GM12892 (cell line): ENCODE results near the gene HMCN1.

Experiments used
- POLR2A ChIP-seq: IDR thresholded peaks from 2 replicates; pipeline ENCODE4 v1.6.1; 2011; ENCODE audit warnings: low read depth, low read length, control low read depth
- TAF1 ChIP-seq: IDR thresholded peaks from 2 replicates; pipeline ENCODE4 v1.6.1; 2011; ENCODE audit warnings: low read depth, mild to moderate bottlenecking, control low read depth, low read length, borderline replicate concordance

DNA sequence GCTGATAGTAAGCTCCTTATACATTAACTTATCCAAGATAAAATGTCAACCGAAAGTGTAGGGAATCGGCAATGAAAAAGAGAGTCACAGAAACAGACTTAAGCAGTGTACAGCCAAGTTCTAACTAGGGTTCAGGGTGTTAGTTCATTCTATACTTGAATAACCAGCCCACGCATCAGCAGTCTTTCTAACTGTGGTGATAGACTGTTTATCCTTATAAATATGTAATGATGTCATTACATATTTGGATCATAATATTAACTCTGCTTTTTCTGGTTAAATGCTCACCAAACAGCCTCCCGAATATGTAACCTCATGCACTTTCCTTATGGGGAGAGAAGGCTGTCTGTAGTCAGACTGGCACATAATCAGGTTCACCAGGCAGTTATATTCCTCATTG, 11.0 kb downstream of the HMCN1 start:
- TF ChIP-seq POLR2A (no peak), TAF1 (no peak)
